NCI-H2227 treated with DMSO at 0.1 percent for 48 hours (cell line): ENCODE data around the gene SMG5.

Source experiments
- DNase-seq: peaks from one replicate; lab custom pipeline; 2025; lab: John Stamatoyannopoulos, UW

The SMG5 gene

DNA sequence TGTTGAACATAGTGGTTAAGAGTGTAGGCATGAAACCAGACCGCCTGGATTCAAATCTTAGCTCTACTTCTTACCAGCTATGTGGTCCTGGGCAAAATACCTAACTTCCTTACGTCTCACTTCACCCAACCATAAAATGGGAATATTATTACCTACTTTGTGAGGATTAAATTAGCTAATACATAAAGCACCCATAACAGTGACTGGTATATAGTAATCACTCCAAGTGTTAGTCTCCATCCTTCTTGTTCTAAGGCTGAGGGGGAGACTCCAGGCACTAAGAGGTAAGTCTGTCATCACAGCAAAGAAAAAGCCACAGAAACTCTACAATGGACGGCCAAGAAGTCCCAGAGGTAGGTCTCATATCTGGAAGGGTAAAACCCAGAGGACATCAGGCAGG is 2.8 kb downstream of the SMG5 start:
- DNase-seq = no peak

DNA sequence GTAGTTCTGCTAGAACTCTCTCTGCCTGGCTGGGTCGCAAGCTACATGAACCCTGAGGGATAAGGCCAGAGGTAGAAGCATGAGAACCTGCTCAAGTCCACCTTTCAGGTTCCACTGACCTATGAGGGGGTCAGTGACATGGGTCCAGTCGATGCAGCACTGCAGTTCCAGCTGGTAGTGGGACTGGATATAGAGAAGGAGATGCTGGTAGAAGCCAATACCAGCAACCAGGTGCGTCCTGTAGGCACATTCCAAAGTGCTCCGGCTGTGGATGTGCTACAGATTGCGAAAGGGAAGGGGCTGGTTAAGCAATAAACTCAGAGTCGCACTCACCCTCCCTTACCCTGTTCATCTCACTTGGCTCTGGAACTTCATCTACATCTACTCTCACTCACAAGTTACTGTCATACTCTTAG is 5.7 kb downstream of the SMG5 start:
- no peak for DNase-seq

DNA sequence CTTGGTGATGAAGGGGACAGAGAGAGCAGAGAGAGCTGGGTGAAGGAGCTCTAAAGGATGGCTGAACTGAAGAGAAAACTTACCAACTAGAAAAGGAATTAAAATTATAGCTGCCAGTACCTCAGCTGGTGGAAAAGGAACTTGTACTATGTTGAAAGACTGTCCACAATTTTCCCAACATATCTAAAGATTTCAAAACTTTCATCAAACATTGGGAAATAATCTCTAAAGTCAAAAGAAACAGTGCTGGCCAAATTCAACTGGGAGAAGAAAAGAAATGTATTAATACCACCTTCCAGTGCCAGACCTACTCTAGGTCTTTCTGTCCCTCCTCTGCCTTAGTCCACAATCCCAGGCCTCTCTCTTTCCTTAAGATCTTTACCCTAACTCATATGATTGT is 6.1 kb downstream of the SMG5 start:
- no peak for DNase-seq

DNA sequence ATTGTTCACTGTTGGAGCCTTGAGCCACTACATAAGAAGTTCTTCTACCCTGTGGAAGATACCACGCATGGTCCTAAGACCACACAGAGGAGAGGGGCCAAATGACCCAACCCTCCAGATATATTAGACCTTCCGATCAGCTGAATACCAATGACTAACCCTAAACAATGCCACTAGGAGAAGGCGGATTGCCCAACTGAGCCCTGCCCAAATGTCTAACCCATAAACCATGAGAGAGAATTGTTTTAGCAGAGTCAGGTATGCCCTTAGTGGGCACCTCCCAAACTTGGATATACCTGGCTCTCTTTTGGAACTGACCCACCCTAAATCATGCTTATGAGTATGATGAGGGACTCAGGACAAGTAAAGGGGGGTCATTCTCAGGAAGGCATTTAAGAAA is 12.3 kb downstream of the SMG5 start:
- DNase-seq = no peak

DNA sequence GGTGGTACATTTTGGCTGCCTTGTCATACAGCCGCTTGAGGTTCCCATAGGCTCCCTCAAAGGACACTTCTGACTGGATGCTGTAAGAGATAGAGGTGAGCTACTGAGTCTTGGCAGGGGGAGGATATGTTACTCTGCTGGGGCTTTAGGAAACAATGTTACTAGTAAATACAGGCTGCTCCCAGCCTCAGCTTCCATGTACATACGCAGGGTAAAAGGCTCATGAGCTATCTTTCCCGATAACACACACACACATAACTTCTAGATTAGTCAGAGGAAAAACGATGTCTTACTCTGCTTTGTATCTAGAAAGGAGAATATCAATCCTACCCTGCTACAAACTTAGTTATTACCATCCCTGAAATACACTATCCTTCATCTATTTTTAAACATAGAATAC is 14.3 kb downstream of the SMG5 start:
- no peak for DNase-seq

DNA sequence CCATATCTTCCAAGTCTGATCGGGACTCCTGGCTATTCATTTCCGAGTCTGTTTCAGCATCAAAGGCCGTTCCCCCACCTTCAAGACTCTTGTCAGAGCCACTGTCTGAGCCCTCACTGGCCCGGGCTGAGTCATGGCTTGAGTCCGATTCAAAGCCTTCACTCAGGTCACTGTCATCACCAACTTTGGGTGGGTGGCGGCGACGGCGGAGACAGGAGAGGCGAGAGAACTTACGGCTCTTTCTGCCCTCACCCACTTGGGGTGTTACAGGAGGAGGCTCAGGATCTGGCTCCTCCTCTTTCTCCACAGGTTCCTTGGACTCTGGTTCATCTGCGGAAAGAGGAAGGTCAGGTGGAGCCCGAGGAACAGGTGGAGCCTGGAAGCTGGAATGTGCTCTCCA is 16.6 kb downstream of the SMG5 start:
- no peak for DNase-seq

DNA sequence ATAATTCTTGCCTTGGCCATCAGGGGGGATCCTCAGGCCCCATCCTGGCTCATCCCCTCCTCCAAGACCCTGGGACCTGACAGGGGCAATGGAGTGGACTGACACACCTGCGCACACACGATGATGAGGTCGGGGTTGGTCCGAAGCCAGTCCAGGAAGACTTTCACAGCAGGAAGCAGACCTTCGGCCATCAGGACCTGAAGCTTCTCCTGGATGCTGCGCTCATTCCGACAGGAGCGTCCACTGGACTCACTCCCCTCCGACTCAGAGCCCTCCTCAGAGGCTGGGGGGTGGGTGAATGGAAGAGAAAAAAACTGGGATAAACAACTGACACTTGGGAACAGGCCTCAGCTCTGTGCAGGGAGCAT is 19.4 kb downstream of the SMG5 start:
- no peak for DNase-seq

DNA sequence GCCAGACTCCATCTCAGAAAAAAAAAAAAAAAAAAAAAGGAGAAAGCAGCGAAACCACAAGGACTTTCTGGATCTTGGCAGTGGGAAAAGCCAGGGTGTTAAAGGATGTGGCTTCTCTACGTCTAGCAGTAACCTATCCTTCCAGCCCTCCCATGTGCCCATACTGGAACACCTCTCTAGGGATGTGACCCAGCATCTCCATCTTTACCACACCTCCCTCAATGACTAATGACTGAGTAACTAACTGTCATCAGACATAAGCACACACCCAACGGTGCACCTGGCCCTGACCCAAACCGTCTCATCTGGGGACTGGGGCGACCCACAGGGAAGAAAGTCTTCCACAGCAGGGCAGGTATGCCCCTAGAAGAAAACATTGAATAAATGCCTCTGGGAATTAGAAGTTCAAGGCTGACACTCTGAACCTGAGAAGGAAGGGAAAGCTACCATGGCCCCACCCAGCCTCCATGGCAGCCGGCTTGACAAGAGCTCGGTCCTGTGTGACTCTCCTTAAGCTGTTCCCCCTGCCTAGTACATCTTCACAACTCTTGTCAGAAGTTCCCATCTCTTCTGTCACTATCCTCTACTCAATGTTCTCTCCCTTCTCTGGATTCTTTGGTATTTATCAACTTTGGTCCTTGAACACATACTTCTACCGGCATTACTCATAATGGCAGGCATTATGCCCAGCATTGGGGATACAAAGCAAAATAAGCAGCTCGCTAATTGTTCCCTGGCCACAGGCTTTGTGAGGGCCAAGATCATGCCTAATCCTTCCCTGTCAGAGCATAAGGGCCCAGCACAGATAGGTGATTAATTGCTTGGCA is 20.0 kb downstream of the SMG5 start:
- no peak for DNase-seq

DNA sequence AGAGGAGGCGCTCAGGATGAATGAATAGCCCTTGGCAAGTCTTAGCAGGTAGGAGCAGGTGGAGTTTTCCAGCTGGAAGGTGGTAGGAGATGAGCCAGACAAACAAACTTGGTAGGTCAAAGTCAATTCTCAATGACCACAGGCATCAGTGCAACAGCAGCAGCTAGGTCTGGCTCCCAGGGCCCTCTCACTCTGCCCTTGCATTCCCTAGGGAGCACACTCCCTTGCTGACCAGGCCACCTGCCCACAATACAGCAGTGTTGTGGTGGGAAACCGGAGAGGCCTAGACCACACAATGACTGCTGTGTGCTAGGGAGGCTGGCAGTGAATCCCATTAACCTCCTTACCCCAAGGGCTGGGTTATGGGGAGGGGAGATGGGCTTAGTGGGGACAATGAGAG is 21.7 kb downstream of the SMG5 start:
- DNase-seq = no peak

DNA sequence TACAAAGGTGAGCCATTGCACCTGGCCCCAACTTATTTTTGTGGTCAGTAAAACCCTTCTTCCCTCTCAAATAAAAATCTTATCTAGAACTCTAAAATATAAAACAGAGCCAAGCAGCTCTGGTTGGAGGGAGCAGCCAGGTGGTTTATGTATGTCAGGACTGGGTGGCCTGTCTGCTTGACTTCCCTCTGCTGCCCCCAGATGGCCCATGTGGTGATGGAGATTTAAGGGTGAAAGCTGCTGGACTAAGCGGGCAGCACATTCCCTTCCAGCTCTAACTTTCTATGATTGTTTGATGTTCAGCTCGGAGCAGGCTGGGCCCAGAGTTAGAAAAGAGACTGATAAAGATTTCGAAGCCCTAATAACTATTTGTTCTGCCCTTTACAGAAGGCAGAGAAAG is 22.8 kb downstream of the SMG5 start:
- DNase-seq = no peak

DNA sequence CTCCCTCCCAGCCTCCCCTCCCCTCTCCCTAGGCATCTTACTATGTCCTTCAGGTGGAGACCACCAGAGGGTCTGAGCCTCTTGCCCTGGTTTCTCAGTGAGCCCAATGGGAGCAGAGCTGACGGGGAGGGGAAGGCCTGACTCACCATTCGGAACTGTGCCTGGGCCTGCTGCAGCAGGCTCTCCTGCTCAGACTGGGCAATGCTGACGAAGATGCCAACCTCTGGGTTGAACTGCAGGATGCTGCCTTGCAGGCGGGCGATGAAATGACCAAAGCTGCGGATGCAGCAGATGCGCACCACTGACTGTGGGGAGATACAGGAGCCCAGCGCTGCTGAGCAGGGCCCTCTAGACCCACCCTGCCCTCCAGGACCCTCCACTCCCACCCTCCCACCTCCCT is 23.8 kb downstream of the SMG5 start:
- DNase-seq = no peak

DNA sequence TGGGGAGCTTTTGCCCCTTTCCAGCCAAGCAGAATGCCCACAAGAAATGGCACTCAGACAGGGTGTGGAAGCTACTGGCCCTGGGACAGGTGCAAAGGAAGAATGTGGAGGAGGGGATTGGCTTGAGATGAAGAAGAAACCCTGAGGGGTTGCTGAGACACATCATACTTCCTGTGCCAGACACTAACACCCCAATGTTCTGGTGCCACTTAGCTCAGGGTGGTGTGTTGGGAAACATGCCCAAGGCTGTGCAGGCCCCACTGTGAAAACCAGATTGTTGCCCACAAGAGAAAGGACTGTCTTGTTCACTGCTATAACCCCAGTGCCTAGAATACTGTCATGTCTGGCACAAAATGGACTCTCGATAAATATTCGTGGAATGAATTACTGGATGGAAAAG is 24.9 kb downstream of the SMG5 start:
- no peak for DNase-seq

DNA sequence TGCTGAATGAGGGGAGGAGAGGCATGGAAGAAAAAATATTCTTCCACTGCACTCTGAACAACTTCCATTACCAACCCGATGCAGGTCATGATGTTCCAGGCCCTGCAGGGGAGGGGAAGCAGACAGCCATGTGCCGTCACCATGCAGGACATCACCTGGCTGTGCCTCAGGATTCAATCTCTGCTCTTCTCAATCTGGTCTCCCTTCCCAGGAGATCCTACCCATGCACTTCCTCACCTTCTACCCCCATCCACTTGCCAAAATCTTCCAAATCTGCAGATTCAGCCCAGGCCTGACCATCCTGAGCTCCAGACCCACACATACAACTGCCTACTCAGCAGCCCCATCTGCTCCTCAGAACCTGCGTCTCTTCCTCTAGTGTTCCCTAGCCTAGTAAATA is 29.0 kb downstream of the SMG5 start:
- DNase-seq = no peak

DNA sequence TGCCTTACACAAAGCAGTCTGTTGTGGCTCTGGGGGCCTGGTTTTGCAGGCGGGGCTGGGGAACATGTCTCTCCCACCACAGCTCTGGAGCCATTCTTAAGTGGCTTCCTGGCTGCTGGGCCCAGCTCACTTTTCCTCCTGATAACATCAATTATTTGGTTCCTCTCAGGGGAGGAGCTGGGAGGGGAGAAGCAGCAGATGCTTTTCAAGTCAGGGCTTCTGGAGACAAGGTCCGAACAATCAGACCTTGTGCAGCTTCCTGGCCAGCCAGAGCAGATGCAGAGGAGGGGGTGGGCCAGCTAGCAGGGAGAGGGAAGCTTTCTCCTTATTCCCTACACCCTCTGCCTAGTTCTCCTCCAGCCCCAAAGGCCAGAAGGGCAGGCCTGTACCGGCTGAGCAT is 31.1 kb downstream of the SMG5 start:
- peak; percentile 81 for DNase-seq

DNA sequence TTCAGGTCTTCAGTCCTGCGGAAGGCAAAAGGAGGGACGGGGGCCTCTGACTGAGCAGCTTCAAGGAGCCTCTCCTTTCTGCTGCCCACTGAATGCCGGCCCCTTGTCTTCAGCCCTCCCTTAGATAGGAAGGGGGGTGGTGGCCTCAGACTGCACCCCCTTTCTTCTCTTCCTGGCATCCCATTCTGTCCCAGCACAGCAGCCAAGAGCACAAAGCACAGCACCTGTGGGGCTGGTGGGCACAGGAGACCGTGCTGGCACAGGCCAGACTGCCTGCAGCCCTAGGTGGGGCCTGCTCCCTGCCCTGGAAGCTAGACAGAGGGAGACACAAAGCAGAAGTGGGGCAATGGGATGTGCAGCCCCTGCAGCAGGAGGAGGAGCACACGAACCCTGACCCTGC is 33.0 kb downstream of the SMG5 start:
- DNase-seq = no peak

DNA sequence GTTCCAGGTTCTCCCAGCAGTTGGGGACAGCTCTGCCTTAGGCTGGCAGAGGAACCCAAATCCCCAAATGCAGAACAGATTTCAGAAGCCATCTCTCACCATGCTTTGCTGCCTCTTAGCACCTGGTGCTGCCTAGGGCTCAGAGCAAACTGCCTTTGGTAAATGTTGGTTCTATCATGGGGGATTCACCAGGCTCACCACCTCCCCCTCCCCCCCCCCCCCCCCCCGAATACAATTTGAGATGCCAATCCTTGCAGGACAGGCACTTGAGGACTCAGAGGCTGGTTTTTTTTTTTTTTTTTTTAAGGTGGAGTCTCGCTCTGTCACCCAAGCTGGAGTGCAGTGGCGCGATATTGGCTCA is 34.3 kb downstream of the SMG5 start:
- DNase-seq = no peak

DNA sequence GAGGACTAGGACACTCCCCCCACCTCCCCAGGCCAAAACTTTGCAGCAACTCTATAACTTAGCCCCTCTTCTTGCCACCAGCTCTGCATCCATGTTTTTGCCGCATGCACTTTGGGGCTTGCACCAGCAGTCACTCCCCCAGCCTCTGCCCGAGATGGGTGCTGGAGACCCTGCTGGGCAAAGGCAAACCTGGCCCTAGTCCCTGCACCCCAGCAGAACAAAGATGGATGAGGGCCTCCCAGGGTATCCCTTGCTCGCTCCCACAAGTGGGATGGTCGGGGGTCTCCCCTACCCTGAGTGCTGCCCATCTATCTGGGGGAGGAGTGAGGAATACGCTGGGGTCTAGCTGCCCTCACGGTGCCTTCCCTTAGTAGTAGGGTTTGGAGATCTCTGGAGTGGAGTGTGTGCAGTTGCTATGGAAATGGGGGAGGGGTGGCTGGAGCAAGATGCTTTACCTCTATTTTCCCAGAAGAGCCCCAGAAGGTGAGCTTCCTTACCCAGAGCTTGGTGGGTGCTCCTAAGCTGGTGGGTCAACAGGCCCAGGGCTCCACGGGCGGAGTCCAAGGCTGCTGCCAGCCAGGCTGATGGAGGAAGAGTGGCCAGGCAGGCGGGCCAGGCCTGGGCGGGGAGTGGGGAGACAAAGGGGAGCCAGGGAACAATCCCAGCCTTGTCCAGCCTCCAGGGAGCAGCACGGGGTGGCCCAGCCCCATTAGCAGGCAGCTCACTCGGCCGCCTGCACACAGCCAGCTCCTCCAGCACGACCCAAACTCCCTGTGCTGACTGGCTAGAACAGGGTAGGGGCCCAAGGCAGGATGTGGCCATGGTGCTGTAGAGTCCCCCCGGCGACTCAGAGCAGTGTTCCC is 34.9 kb downstream of the SMG5 start, which contains the start of gene PAQR6:
Gene PAQR6, minus strand, starts transcription at position 597 of the 863 bp plus-strand sequence. CDS start 1,325 bp downstream, outside the sequence.
- no peak for DNase-seq

DNA sequence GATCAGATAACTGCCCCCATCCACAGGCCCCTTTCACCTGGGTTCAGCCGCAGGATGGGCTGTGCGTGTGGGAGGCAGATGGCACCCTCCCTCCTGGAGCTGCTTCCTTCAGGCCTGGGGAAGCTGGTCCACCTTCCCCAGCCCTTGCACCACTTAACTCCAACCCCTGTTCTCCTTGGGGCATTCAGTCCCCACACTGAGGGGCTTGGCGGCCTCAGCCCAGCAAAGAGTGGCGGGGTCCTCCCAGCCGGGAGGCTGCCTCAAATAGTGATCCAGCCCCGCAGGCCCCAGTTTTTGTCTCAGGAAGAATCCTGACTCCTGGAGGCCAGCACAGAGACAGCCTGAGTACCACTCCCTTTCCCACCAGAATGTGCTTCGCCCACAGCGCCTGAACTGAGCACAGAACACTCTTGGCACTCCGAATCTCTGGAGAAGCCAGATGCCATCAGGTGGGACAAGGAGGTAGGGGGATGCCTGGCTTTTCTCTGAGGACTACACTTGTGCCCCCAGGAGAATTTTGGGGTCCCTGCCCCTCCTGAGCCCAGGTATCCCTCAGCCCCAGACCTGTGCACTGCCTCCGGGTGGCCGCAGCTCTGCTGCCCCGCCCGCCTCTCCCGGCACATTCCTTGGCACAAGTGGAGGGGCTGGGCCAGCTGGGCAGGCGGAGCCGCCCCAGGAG is 35.7 kb downstream of the SMG5 start:
- DNase-seq = no peak

DNA sequence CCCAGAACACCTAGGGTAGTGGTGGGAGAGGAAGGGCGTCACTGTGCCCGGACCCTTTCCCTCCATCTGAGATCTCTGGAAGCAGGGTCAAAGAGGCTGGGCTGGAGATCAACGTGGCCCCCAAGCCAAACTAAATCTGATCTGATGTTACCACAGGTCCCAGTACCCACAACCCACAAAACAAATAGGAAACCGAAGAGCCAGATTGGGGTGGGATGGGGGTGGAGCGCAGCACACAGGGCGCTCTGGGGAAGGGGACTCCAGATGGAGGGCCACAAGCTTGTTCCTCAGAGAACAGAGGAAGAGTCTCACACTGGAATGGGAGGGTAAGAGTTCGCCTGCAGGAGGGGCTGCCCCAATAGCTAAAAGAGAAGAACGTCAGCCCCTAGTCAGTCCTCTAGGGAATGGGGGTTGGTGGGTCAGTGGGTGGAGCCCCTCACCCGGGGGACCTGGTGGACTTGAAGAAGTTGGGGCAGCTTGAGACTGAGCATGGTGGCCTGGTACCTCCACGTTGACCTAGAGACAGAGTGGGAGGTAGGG is 36.3 kb downstream of the SMG5 start:
- DNase-seq = no peak

DNA sequence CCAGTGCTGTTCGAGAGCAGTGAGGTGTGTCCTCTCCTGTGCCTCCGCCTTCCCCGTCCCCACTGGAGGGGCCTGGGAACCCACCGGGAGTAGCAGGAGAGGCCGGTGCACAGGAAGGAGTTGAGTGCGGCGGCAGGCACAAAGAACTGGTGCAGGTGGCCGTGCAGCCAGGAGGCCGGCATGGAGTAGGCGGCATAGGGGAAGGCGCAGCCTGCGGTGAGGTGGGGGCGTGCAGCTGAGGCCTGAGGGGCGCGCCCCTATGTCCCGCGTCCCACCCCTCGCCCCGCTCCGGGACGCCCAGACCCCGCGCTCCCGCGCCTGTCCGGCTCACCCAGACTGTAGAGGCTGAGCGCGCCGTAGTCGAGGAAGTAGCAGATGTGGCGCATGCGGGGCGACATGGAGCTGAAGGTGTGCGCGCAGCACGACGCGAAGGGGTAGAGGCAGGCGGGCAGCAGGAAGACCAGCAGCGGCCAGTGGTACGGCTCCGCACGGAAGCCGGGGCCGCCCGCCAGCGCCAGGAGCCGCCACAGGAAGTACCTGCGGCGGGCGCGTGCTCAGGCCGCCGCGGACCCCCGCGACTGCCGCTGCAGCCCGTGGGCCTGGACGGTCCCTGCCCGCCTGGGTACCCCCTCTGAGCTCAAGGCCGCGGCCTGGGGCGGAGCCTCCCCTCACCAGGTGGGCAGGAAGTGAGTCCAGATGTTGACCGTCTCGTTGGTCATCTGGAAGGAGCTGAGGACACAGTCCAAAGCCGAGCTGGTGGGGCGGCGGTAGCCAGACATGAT is 37.0 kb downstream of the SMG5 start:
- DNase-seq = no peak

DNA sequence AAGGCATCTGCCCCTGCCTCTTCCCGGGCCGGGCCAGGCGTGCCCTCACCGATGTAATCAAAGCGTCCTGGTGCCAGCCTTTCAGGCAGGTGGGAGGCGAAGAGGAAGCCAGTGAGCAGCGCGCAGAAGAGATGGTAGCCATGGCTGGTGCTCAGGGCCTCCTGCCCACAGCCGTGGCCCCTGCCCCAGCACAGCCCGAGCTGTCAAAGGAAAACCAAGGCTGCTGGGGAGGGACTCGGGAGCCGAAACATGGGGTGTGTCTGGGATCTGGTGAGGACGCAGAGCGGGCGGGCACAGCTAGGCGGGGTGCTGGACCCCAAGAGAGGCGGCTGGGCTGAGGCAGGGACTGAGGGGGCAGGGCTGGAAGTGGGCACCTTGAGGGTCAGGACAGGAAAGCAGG is 37.9 kb downstream of the SMG5 start:
- DNase-seq = no peak

DNA sequence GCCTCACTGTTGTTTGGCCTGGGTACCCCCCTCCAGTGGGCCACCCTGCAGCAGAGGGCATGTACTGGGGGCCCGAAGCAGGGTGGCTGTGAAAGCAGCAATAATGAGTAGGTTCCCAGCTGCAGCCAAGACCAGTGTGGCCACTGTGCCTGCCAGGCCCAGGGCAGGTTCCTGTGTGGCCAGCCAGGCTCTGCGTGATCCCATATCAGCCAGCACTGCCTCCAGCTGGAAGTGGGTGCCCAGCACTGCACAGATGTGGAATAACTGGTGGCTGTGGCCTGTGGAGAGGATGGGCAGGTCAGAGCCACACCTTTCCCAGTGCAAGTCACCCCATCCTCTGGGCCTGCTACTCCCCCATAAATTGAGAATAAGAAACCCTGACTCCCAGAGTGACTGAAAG is 38.5 kb downstream of the SMG5 start:
- DNase-seq = no peak
